ENCODE measurements around the gene HAX1.

HAX1 gene

DNA sequence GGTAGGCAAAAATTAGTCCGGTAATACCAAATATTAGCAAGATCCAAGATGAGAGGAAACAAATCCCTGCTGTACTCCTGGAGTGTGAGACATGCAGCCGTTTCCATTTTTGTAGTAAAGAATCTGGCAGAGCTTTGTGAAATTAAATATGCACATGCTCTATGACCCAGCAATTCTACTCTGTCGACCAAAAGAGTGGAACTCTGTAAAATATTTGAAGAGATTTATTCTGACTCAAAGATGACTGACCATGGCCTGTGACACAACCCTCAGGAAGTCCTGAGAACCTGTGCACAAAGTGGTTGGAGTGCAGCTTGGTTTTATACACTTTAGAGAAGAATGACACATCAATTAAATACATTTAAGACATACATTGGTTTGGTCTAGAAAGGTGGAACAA, 16.2 kb downstream of the HAX1 start:
- Histone ChIP-seq H3K9me3 (ENCODE audit: insufficient read depth, low read depth, low read length) (no peaks in the 10 kb centered on the region), H3K4me2 (ENCODE audit: low read depth, low read length, poor library complexity, severe bottlenecking) (no peak overlapping the region), H3K27me3 (ENCODE audit: insufficient read depth, low read length, poor library complexity, severe bottlenecking) (no peaks in the 10 kb centered on the region), H3K4me3 (ENCODE audit: low read length, poor library complexity, severe bottlenecking) (no peak overlapping the region), H3K9me2 (replicated peaks; ENCODE audit: low read depth, low read length) (no peaks in the 10 kb centered on the region), H3K36me3 (ENCODE audit: insufficient read depth, low read length) (no peaks in the 10 kb centered on the region), H4K20me1 (ENCODE audit: insufficient read depth, low read length, poor library complexity, severe bottlenecking) (no peaks in the 10 kb centered on the region), H2AFZ (ENCODE audit: low read length) (no peak overlapping the region), H3K4me1 (ENCODE audit: insufficient read depth, low read length, poor library complexity, severe bottlenecking) (no peaks in the 10 kb centered on the region), H3K79me2 (ENCODE audit: insufficient read depth, low read length) (no peaks in the 10 kb centered on the region), H3F3A (ENCODE audit: low read depth) (no peaks in the 10 kb centered on the region), H3K9ac (ENCODE audit: low read depth, low read length, poor library complexity, severe bottlenecking) (no peak overlapping the region)
- TF ChIP-seq CTCF (conservative IDR thresholded peaks at IDR 0.05; ENCODE audit: low read length) = no peak
- TF ChIP-seq EZH2phosphoT487 (IDR thresholded peaks at IDR 0.05; ENCODE audit: borderline replicate concordance) = no peak

DNA sequence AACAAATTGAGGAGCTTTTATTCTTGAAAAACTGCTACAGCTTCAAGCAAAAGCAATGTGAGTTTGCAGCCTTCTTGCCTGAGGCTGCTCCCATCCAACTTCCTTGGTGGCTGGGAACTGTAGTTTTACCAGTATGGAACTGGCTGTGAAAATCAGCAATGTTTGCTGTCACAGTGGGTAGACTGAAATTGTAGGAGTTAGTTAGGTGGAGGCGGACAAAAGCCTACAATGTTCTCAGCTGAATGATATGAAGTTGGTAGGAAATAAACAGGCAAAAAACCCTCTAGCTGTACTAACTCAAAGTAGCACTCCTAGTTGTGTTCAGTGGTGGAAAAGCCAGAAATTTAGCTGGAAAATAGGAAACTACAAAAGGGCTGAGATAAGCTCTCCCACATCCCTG, 18.5 kb downstream of the HAX1 start:
- Histone ChIP-seq H3K4me2 (ENCODE audit: low read depth, low read length, poor library complexity, severe bottlenecking) (no peak overlapping the region), H3K27me3 (ENCODE audit: insufficient read depth, low read length, poor library complexity, severe bottlenecking) (no peaks in the 10 kb centered on the region), H3K9me2 (replicated peaks; ENCODE audit: low read depth, low read length) (no peaks in the 10 kb centered on the region), H3K4me1 (ENCODE audit: insufficient read depth, low read length, poor library complexity, severe bottlenecking) (no peaks in the 10 kb centered on the region), H3K4me3 (ENCODE audit: low read length, poor library complexity, severe bottlenecking) (no peak overlapping the region), H3K9ac (ENCODE audit: low read depth, low read length, poor library complexity, severe bottlenecking) (no peak overlapping the region), H3K79me2 (ENCODE audit: insufficient read depth, low read length) (no peaks in the 10 kb centered on the region), H3K9me3 (ENCODE audit: insufficient read depth, low read depth, low read length) (peaks cover 11% of the 10 kb centered on the region), H2AFZ (ENCODE audit: low read length) (no peak overlapping the region), H3F3A (ENCODE audit: low read depth) (no peaks in the 10 kb centered on the region), H4K20me1 (ENCODE audit: insufficient read depth, low read length, poor library complexity, severe bottlenecking) (no peaks in the 10 kb centered on the region), H3K36me3 (ENCODE audit: insufficient read depth, low read length) (no peaks in the 10 kb centered on the region)
- TF ChIP-seq EZH2phosphoT487 (IDR thresholded peaks at IDR 0.05; ENCODE audit: borderline replicate concordance) = no peak
- no peak for TF ChIP-seq CTCF (conservative IDR thresholded peaks at IDR 0.05; ENCODE audit: low read length)

DNA sequence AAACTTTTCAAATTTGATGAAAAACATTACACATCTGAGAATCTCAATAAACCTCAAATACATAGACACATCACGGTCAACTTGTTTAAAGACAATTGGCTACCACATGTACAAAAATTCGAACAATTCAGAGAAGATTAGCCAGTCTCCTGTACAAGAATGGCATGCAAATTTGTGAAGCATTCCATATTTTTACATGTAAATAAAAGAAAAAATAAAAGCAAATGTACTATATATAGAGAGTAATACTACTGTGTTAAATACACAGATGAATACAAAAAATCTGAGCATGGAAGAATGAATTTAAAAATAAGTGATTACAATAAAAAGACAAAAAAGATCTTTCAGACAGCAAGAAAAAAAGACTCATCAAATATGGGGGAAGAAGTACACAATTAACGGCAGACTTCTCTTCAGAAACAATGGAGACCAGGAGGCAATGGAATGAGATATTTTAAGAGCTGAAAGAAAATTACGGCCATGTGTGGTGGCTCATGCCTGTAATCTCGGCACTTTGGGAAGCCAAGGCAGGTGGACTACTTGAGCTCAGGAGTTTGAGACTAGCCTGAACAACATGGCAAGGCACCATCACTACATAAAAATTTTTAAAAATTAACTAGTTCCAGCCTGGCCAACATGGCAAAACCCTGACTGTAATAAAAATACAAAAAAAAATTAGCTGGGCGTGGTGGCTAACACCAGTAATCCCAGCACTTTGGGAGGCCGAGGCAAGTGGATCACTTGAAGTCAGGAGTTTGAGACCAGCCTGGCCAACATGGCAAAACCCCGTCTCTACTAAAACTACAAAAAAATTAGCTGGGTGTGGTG, 23.2 kb downstream of the HAX1 start:
- Histone ChIP-seq H2AFZ (ENCODE audit: low read length) (no peak overlapping the region), H3K9me3 (ENCODE audit: insufficient read depth, low read depth, low read length) (peaks cover 11% of the 10 kb centered on the region), H4K20me1 (ENCODE audit: insufficient read depth, low read length, poor library complexity, severe bottlenecking) (no peaks in the 10 kb centered on the region), H3F3A (ENCODE audit: low read depth) (no peaks in the 10 kb centered on the region), H3K79me2 (ENCODE audit: insufficient read depth, low read length) (no peaks in the 10 kb centered on the region), H3K9ac (ENCODE audit: low read depth, low read length, poor library complexity, severe bottlenecking) (no peak overlapping the region), H3K27me3 (ENCODE audit: insufficient read depth, low read length, poor library complexity, severe bottlenecking) (no peaks in the 10 kb centered on the region), H3K4me3 (ENCODE audit: low read length, poor library complexity, severe bottlenecking) (no peak overlapping the region), H3K4me2 (ENCODE audit: low read depth, low read length, poor library complexity, severe bottlenecking) (no peak overlapping the region), H3K36me3 (ENCODE audit: insufficient read depth, low read length) (no peaks in the 10 kb centered on the region), H3K9me2 (replicated peaks; ENCODE audit: low read depth, low read length) (no peaks in the 10 kb centered on the region), H3K4me1 (ENCODE audit: insufficient read depth, low read length, poor library complexity, severe bottlenecking) (no peaks in the 10 kb centered on the region)
- TF ChIP-seq CTCF (conservative IDR thresholded peaks at IDR 0.05; ENCODE audit: low read length) = no peak
- TF ChIP-seq EZH2phosphoT487 (IDR thresholded peaks at IDR 0.05; ENCODE audit: borderline replicate concordance) = no peak

All from Loucy (cell line).